ENCODE measurements around the gene KIF3C.
A peak's percentile ranks its signal among the peaks of the same experiment; 100 is the strongest.
"Not testable (repeated sequence)": the region's sequence is repeated elsewhere in the genome, so short reads cannot be mapped to it uniquely, and the experiment has no call there.

KIF3C gene

GRCh38 chr2:25964891-25965290 lies 17.4 kb downstream of the KIF3C start:
- DNase-seq (ENCODE audit: low read depth in 2 of 2, low spot score in 1 of 2), result no peak

GRCh38 chr2:25960920-25961319 lies 21.4 kb downstream of the KIF3C start:
- no peak for DNase-seq (ENCODE audit: low read depth in 2 of 2, low spot score in 1 of 2)

GRCh38 chr2:25960396-25960795 lies 21.9 kb downstream of the KIF3C start:
- no peak for DNase-seq (ENCODE audit: low read depth in 2 of 2, low spot score in 1 of 2)

GRCh38 chr2:25958611-25959010 lies 23.7 kb downstream of the KIF3C start:
- not testable (repeated sequence) for DNase-seq (ENCODE audit: low read depth in 2 of 2, low spot score in 1 of 2)

GRCh38 chr2:25957743-25958142 lies 24.6 kb downstream of the KIF3C start:
- no peak for DNase-seq (ENCODE audit: low read depth in 2 of 2, low spot score in 1 of 2)

GRCh38 chr2:25955869-25956535 lies 26.3 kb downstream of the KIF3C start:
- DNase-seq (ENCODE audit: low read depth in 2 of 2, low spot score in 1 of 2), result no peak

- DNase-seq (ENCODE audit: low read depth in 2 of 2, low spot score in 1 of 2), result no peak
Observed at GRCh38 chr2:25955036-25955435, 27.3 kb downstream of the KIF3C start.

GRCh38 chr2:25954199-25954752 lies 28.0 kb downstream of the KIF3C start:
- no peak for DNase-seq (ENCODE audit: low read depth in 2 of 2, low spot score in 1 of 2)

- DNase-seq (ENCODE audit: low read depth in 2 of 2, low spot score in 1 of 2), result peak; percentile 35 to 46
Observed at GRCh38 chr2:25951071-25951547, 31.2 kb downstream of the KIF3C start.

GRCh38 chr2:25948437-25948836 lies 33.9 kb downstream of the KIF3C start:
- DNase-seq (ENCODE audit: low read depth in 2 of 2, low spot score in 1 of 2), result no peak

GRCh38 chr2:25941042-25941441 lies 41.3 kb downstream of the KIF3C start:
- DNase-seq (ENCODE audit: low read depth in 2 of 2, low spot score in 1 of 2), result no peak

GRCh38 chr2:25939257-25939668 lies 43.0 kb downstream of the KIF3C start:
- DNase-seq (ENCODE audit: low read depth in 2 of 2, low spot score in 1 of 2), result no peak

GRCh38 chr2:25938345-25938744 lies 44.0 kb downstream of the KIF3C start:
- DNase-seq (ENCODE audit: low read depth in 2 of 2, low spot score in 1 of 2), result no peak

GRCh38 chr2:25936889-25937545 lies 45.3 kb downstream of the KIF3C start:
- DNase-seq (ENCODE audit: low read depth in 2 of 2, low spot score in 1 of 2), result no peak

- no peak for DNase-seq (ENCODE audit: low read depth in 2 of 2, low spot score in 1 of 2)
Observed at GRCh38 chr2:25933622-25934021, 48.7 kb downstream of the KIF3C start.

GRCh38 chr2:25929789-25930473 lies 52.4 kb downstream of the KIF3C start:
- no peak for DNase-seq (ENCODE audit: low read depth in 2 of 2, low spot score in 1 of 2)

- DNase-seq (ENCODE audit: low read depth in 2 of 2, low spot score in 1 of 2), result no peak
Observed at GRCh38 chr2:25928668-25929067, 53.6 kb downstream of the KIF3C start.

- DNase-seq (ENCODE audit: low read depth in 2 of 2, low spot score in 1 of 2), result no peak
Observed at GRCh38 chr2:25926984-25927756, 55.1 kb downstream of the KIF3C start.

GRCh38 chr2:25922501-25922900 lies 59.8 kb downstream of the KIF3C start:
- no peak for DNase-seq (ENCODE audit: low read depth in 2 of 2, low spot score in 1 of 2)

GRCh38 chr2:25920786-25921415 lies 61.4 kb downstream of the KIF3C start:
- DNase-seq (ENCODE audit: low read depth in 2 of 2, low spot score in 1 of 2), result no peak

- DNase-seq (ENCODE audit: low read depth in 2 of 2, low spot score in 1 of 2), result no peak
Observed at GRCh38 chr2:25920336-25920735, 62.0 kb downstream of the KIF3C start.
